Measurements from ENCODE around the gene GOLGA6C.

GRCh38 chr15:75233504-75234190 lies 24.5 kb upstream of the GOLGA6C start:
- TF ChIP-seq, protein P1, sequence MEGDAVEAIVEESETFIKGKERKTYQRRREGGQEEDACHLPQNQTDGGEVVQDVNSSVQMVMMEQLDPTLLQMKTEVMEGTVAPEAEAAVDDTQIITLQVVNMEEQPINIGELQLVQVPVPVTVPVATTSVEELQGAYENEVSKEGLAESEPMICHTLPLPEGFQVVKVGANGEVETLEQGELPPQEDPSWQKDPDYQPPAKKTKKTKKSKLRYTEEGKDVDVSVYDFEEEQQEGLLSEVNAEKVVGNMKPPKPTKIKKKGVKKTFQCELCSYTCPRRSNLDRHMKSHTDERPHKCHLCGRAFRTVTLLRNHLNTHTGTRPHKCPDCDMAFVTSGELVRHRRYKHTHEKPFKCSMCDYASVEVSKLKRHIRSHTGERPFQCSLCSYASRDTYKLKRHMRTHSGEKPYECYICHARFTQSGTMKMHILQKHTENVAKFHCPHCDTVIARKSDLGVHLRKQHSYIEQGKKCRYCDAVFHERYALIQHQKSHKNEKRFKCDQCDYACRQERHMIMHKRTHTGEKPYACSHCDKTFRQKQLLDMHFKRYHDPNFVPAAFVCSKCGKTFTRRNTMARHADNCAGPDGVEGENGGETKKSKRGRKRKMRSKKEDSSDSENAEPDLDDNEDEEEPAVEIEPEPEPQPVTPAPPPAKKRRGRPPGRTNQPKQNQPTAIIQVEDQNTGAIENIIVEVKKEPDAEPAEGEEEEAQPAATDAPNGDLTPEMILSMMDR (optimal IDR thresholded peaks at IDR 0.05 in 1 of 3, IDR thresholded peaks at IDR 0.05 in 1 of 3, conservative IDR thresholded peaks at IDR 0.05 in 1 of 3; ENCODE audit: extremely low read depth in 1 of 3, insufficient read depth in 2 of 3, low read length in 3 of 3), result no peak
- TF ChIP-seq EZH2 (IDR thresholded peaks at IDR 0.05; ENCODE audit: low read length), result no peak
